Measurements from ENCODE around the gene SMARCB1. TPM values are rescaled to one million over a fixed set of nuclear protein-coding genes. Genes with fewer than 3 reads are reported as not detected.
"Not testable (repeated sequence)": the region's sequence is repeated elsewhere in the genome, so short reads cannot be mapped to it uniquely, and the experiment has no call there.

SMARCB1 gene
- total RNA-seq, 1 experiment from 2014 or later = 85.9 TPM

DNA sequence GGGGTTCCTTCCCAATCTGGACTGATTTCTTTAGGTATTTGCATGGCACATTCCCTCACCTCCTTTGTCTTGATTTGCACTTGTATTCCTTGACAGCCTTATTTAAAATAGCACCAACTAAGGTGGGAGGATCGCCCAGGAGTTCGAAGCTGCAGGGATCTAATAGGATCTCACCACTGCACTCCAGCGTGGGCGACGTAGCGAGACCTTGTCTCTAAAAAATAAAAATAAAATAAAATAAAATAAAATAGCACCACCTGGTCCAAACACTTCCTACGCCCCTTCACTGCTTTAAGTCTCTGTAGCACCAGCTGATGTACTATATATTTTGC, 71.7 kb downstream of the SMARCB1 start:
- no TSS peak for BruUV-seq (replicated peaks)
- H2AFZ ChIP-seq (ENCODE audit: low read length) = peak overlapping the region; percentile 100
- no peaks in the 10 kb centered on the region for H3K36me3 ChIP-seq (ENCODE audit: low read depth, low read length)
- intact Hi-C loops (cut with micrococcal nuclease) = no loop called here
- no peak for ATAC-seq
- no peaks in the 10 kb centered on the region for H4K20me1 ChIP-seq (ENCODE audit: low read length)
- H3K79me2 ChIP-seq (ENCODE audit: low read length) = no peaks in the 10 kb centered on the region
- TF ChIP-seq EZH2phosphoT487 (IDR thresholded peaks at IDR 0.05; ENCODE audit: borderline replicate concordance, low read length) (no peak), EZH2 (IDR thresholded peaks at IDR 0.05; ENCODE audit: low read length, unreplicated experiment) (no peak)
- TF ChIP-seq, protein P1, sequence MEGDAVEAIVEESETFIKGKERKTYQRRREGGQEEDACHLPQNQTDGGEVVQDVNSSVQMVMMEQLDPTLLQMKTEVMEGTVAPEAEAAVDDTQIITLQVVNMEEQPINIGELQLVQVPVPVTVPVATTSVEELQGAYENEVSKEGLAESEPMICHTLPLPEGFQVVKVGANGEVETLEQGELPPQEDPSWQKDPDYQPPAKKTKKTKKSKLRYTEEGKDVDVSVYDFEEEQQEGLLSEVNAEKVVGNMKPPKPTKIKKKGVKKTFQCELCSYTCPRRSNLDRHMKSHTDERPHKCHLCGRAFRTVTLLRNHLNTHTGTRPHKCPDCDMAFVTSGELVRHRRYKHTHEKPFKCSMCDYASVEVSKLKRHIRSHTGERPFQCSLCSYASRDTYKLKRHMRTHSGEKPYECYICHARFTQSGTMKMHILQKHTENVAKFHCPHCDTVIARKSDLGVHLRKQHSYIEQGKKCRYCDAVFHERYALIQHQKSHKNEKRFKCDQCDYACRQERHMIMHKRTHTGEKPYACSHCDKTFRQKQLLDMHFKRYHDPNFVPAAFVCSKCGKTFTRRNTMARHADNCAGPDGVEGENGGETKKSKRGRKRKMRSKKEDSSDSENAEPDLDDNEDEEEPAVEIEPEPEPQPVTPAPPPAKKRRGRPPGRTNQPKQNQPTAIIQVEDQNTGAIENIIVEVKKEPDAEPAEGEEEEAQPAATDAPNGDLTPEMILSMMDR (conservative IDR thresholded peaks at IDR 0.05; ENCODE audit: low read depth, low read length) = no peak
- H3K9me2 ChIP-seq (replicated peaks; ENCODE audit: low read length) = no peaks in the 10 kb centered on the region
- no peaks in the 10 kb centered on the region for H3K27me3 ChIP-seq (ENCODE audit: low read length)
- DNase-seq = no peak
- ChIA-PET CTCF (no interaction called here), POLR2A (ENCODE audit: unreplicated experiment) (no interaction called here)
- no peaks in the 10 kb centered on the region for H3F3A ChIP-seq (ENCODE audit: low read length, unreplicated experiment)
- H3K27ac ChIP-seq (ENCODE audit: low read length) = no peak overlapping the region
- peak overlapping the region; percentile 100 for H3K4me2 ChIP-seq (ENCODE audit: low read length)
- peak overlapping the region; percentile 93 for H3K4me3 ChIP-seq (ENCODE audit: low read length)
- H3K9ac ChIP-seq (ENCODE audit: low read length) = peak overlapping the region; percentile 86; the same call in 1 of the 2 replicates
- no peaks in the 10 kb centered on the region for H3K9me3 ChIP-seq (ENCODE audit: low read length)
- peaks cover 5% of the 10 kb centered on the region; the same call in 1 of the 2 replicates for H3K4me1 ChIP-seq (ENCODE audit: insufficient read depth, low read length)

DNA sequence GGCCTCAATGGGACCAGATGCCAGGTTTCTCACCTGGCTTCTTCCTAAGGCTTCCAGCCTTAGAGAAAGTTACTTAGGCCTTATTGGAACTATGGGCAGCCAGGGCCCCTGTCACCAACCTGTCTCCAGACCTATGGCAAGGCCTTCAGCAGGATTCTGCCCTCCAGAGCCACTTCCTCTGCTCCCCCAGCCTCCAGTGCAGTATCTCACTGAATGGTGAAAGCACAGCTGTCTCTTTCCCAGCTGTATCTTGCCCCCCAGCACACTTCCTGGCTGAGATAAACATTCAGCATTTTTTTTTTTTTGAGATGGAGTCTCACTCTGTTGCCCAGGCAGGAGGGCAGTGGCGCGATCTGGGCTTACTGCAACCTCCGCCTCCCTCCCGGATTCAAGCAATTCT, 72.4 kb downstream of the SMARCB1 start:
- BruUV-seq (replicated peaks) = no TSS peak
- intact Hi-C loops (cut with micrococcal nuclease) = no loop called here
- Histone ChIP-seq H3K9ac (ENCODE audit: low read length) (no peak overlapping the region), H2AFZ (ENCODE audit: low read length) (no peak overlapping the region), H3K27ac (ENCODE audit: low read length) (no peak overlapping the region), H3F3A (ENCODE audit: low read length, unreplicated experiment) (no peaks in the 10 kb centered on the region), H3K9me2 (replicated peaks; ENCODE audit: low read length) (no peaks in the 10 kb centered on the region), H3K4me2 (ENCODE audit: low read length) (no peak overlapping the region), H3K79me2 (ENCODE audit: low read length) (no peaks in the 10 kb centered on the region), H3K9me3 (ENCODE audit: low read length) (no peaks in the 10 kb centered on the region), H3K27me3 (ENCODE audit: low read length) (no peaks in the 10 kb centered on the region), H4K20me1 (ENCODE audit: low read length) (no peaks in the 10 kb centered on the region), H3K36me3 (ENCODE audit: low read depth, low read length) (no peaks in the 10 kb centered on the region), H3K4me3 (ENCODE audit: low read length) (no peak overlapping the region), H3K4me1 (ENCODE audit: insufficient read depth, low read length) (peaks cover 5% of the 10 kb centered on the region; the same call in 1 of the 2 replicates)
- ATAC-seq (no peak), DNase-seq (no peak)
- CTCF ChIA-PET = interaction anchor here (0.6 kb wide), 1 partner anchor 9 kb away, joined by 4 read pairs; no protein-coding TSS in a partner anchor
- TF ChIP-seq, protein P1 (conservative IDR thresholded peaks at IDR 0.05; ENCODE audit: low read depth, low read length) = no peak
- POLR2A ChIA-PET (ENCODE audit: unreplicated experiment) = no interaction called here

DNA sequence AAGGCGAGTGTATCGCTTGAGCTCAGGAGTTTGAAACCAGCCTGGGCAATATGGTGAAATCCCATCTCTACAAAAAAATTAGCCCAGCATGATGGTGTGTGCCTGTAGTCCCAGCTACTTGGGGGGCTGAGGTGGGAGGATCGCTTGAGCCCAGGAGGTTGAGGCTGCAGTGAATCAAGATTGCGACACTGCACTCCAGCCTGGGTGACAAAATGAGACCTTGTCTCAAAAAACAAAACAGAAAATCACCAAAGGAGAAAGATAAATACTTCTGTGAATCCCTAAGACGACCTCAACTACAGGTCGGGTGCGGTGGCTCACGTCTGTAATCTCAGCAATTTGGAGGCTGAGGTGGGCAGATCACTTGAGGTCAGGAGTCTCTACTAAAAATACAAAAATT, 73.4 kb downstream of the SMARCB1 start:
- POLR2A ChIA-PET (ENCODE audit: unreplicated experiment); H3K4me1 ChIP-seq (ENCODE audit: insufficient read depth, low read length); CTCF ChIA-PET; DNase-seq; H3K4me2 ChIP-seq (ENCODE audit: low read length); H3K9ac ChIP-seq (ENCODE audit: low read length); BruUV-seq (replicated peaks); H3K36me3 ChIP-seq (ENCODE audit: low read depth, low read length); ATAC-seq; H3K9me2 ChIP-seq (replicated peaks; ENCODE audit: low read length); intact Hi-C loops (cut with micrococcal nuclease); H4K20me1 ChIP-seq (ENCODE audit: low read length); H3K27me3 ChIP-seq (ENCODE audit: low read length); H3K27ac ChIP-seq (ENCODE audit: low read length); H3K79me2 ChIP-seq (ENCODE audit: low read length); H3F3A ChIP-seq (ENCODE audit: low read length, unreplicated experiment); H3K4me3 ChIP-seq (ENCODE audit: low read length); H2AFZ ChIP-seq (ENCODE audit: low read length); H3K9me3 ChIP-seq (ENCODE audit: low read length): not testable (repeated sequence)

Data from PC-3 (cell line).